ENCODE data around the gene AP1B1.
"Not testable (repeated sequence)": the region's sequence is repeated elsewhere in the genome, so short reads cannot be mapped to it uniquely, and the experiment has no call there.

The AP1B1 gene

GRCh38 chr22:29346659-29347058, 41.7 kb downstream of the AP1B1 start:
- no peak for DNase-seq

GRCh38 chr22:29345932-29346331, 42.4 kb downstream of the AP1B1 start:
- DNase-seq: no peak

GRCh38 chr22:29344889-29345288, 43.5 kb downstream of the AP1B1 start:
- not testable (repeated sequence) for DNase-seq

DNA sequence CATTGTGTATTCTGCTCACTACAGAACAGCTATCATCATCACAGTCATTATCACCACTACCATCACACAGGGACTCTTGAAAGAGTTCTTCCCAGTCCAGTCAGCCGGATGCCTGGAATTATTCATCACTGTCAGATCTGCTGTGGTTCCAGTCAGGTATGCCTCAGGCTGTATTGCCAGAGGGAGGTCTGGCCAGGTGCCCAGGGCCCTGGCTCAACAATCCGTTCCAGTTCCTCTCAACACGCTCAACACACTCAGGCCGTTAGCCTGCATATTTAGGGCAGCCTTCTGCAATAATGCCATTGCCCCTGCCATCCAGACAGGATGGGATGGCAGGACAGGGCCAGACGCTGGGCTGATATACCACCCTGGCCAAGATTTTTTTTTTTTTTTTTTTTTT, 44.2 kb downstream of the AP1B1 start:
- DNase-seq: no peak

GRCh38 chr22:29343313-29343805, 45.0 kb downstream of the AP1B1 start:
- DNase-seq: no peak

- DNase-seq: no peak
Observed at GRCh38 chr22:29342577-29343312, 45.6 kb downstream of the AP1B1 start.

DNA sequence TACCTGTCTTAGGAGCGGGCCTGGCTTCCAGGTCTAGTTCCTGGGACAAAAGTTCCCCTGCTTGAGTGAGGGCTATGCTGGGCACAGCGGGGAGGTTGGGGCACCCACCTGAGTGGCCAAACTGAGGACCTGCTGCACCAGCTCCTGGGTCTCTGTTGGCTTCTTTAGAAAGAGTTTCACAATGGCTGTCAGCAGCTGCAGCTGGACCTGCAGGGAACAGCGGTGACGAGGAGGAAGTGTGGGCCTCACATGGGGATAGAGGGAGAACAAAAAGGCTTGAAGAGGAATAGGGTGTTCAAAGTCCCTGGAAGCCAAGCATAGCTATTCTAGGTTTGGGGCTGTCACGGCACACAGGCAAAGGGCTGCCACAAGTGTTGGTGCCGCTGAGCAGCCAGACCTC, 46.2 kb downstream of the AP1B1 start:
- no peak for DNase-seq

- DNase-seq: no peak
Observed at GRCh38 chr22:29341849-29342127, 46.6 kb downstream of the AP1B1 start.

DNA sequence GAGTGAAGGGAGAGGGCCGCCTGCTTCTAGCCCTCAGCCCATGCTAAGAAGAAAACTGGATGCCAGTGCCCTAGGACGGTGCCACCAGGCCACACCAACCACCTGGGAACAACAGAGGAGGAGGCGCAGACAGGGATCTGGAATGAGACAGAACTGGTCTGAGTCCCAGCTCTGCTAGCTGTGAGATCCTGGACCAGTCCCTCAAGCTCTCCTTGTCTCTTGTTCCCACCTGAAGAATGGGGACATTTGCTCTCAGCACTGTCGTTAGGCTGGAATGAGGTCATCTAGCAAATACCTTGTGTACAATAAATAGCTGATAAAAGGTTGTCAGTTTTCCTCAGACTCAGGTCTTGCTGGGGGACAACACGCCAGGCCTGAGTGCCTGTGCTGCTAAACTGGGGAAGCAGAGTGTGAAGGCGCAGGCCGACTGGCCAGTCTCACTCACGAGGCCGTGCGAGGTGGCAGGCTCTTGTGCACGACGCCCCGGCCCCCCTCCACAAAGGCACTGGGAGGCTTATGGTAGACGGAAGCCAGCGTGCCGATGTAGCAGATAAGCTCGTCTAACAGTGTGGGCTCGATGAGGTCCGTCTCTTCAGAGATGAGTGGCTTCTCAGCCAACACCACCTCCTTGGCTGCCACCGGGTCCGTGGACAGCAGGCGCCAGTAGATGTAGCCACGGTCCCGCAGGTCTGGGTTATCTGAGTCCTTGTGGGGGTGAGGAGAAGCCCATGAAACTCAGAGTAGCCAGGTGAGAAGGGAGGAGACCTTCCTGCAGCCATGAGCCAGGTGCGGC, 47.1 kb downstream of the AP1B1 start:
- DNase-seq: no peak

GRCh38 chr22:29340566-29340965, 47.8 kb downstream of the AP1B1 start:
- no peak for DNase-seq

DNA sequence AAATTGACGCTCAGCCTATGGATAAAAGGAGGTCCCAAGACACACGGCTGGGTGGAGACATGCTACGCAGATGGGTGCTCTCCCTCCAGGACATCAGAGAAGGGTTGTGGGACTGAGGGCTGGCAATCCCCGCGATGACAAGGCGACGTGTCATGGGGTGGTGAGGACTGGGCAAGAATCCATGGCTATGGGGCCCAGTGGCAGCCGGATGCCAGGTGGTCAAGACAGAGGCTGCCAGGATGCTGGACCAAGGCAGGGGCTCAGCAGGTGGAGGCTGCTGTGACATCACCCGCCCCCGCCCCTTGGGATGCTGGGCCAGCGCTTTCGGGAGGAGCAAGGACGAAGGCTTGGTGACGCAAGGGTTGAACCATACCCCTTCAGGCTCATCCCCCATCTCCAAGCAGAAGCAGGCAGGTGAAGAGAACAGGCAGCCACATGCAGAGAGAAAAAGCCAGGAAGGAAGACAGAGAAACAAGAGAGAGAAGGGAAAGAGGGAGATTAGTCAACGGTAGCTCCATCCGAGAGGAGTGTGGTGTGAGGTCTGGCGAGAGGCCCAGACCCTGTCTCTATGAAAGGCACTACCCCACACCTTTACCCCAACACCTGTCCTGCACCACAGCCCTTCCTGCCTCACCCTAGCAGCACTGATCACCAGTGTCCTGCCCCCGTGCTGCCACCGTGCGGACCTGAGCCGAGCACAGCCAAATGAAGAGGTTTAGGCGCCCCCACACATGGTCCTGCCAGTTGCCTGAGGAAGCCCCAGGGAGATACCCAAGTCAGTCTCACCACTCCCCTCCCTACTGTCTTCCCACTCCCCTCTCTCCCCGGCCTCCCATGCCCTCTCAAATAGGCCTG, 48.8 kb downstream of the AP1B1 start:
- no peak for DNase-seq

GRCh38 chr22:29338398-29338797, 50.0 kb downstream of the AP1B1 start:
- no peak for DNase-seq

DNA sequence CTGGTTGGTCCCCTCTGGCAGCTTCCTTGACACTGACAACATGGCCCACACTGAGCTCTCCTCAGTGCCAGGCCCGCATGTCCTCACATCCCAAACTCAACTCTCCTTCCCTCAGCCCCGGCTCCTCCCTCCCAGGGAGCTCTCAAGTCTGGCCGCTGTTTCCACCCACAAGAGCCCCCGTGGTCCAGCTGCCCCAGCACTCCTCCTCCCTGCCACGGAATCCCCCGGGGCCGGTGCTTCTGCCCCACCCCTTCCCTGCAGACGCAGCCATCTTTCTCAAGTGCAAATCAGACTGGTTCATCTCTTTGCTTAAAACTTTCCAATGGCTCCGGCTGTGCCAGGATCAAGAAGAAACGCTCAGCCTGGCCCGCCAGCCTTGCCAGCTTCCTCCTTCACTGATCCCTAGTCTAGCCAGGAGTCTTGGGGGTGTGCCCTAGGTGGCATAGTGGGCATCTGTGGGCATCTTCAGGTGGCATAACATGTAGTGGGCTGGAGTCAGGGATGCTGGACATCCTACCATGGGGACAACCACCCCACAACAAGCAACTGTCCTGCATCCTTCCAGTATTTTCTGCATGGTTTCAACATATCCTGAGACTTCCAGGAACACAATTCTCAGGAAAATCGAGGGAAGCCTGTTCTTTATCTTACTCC, 50.6 kb downstream of the AP1B1 start:
- no peak for DNase-seq

- DNase-seq: no peak
Observed at GRCh38 chr22:29336751-29337490, 51.4 kb downstream of the AP1B1 start.

GRCh38 chr22:29335656-29336055, 52.7 kb downstream of the AP1B1 start:
- DNase-seq: no peak

DNA sequence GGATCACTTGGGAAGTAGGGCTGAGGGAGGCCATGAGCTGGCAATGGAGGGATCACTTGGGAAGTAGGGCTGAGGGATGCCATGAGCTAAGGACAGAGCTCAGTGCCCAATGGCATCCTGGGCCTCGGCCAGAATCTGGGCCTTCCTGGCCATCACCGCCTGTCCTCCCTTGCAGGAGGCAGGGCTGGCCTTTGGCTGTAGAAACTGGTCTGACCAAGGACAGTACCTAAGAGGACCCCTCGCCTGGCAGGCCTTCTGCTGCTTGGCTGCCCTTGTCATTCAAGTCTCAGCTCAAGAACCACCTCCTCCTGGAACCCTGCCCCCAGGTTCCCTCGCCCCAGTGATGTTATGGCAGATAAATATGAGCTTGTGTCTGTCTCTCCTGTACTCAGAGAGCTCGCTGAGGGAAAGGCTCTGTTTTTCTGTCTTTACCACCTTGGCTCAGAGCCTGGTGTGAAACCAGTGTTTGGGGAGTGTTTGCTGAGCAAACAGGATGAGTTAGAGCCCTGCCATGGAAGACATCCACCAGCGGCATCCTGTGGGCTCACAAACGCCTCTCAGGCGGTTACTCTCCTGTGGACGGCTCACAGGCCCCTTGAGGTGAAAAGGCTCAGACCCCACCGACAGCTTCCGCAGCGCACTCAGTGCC, 53.5 kb downstream of the AP1B1 start:
- DNase-seq: no peak

DNA sequence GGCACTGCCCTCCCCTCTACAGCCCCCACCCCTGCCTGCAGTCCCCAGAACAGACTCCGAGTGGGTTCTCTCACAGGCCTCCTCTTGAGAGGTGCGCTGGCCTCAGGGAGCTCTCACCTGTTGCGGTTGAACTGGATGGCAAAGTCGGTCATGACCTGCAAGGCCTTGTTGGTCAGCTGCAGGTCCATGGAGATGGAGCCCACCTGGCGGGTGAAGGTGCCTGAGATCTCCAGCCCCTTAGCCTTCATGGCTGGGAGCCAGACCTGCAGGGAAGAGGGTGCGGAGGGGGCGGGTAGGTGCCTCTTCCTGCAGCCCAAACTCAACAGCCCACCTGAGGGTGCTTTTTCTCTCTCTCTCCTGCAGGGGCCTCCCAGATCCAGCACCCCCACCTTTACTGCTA, 54.2 kb downstream of the AP1B1 start:
- DNase-seq: no peak

DNA sequence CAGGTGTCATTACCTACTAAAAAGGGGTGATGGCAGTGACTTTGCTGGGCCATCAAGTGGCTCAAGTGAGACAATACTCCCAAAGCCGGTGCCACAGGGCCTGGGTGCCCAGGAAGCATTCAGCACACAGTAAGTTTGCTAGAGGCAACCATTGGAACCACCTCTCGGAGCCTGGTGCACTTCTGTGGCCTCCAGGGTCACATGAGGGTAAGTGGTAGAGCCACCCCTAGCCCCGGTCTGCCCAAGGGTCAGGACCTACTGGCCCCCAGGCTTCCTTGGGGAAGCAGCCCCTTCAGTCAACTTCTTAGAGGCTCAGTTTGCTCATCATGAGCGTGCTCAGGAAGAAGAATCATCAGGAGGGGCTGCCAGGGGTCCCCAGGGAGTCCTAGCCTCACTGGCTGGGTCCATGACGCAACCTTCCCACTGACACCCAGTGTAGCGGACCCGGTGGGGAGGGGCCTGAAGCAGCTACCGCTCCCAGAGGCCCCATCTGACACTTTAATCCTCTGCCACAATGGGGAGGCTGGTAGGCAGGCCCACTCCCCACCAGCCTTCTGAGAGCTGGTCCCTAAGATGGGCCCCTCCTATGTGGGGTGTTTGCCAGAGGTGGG, 55.4 kb downstream of the AP1B1 start:
- no peak for DNase-seq

DNA sequence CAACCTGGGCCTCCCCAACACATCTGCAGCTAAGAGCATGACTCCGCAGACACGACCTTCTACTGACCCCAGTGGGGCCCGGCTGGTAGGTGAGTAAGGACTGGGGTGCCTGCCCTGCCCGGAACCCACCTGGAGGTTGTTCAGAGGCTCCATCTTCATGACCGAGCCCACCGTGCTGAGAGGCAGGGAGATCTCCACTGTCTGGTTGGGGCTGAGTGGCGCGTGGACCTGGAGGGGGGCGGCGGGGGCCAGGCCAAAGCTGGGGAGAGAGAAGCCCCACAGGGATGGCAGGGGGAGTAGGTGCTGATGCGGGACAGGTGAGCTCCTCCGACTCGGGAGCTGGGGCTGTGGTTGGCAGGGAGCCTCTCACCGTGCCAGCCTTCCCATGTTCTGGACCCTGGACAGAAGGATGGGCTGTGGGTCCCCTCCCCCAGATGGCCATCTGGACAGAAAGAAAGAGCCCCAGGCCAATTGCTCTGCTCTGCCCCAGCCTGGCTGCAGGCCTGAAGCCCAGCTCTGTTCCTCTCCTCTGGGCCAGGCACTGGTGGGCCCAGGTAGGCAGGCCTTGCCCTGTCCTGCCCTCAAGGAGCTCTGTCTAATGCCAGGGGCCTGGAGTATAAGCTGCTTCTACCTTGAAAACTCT, 56.6 kb downstream of the AP1B1 start:
- no peak for DNase-seq

GRCh38 chr22:29331213-29331612, 57.2 kb downstream of the AP1B1 start:
- DNase-seq: no peak

DNA sequence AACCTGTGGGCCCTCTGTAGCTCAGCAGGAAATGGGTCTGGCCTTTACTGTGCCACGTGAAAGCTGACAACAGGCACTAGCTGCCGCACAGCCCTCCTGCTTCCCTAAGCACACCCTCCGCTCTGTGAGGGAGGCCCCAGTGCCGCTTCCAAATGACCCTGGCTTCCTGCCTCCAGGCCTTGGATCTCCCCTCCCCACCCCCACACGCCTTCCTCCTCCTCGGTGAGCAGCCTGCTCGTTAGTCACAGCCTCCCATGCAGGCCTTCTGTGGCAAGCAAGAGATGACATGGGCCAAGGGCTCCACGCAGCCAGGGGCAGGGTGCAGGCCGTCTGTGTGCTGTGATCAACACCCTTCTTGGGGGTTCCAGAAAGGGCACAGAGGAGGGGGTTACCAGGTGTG, 57.6 kb downstream of the AP1B1 start:
- no peak for DNase-seq
